ENCODE data around the gene CLIC1. TPM values are rescaled to one million over a fixed set of nuclear protein-coding genes. Genes with fewer than 3 reads are reported as not detected.

The CLIC1 gene
- polyA plus RNA-seq, 1 experiment, result 866 TPM

DNA sequence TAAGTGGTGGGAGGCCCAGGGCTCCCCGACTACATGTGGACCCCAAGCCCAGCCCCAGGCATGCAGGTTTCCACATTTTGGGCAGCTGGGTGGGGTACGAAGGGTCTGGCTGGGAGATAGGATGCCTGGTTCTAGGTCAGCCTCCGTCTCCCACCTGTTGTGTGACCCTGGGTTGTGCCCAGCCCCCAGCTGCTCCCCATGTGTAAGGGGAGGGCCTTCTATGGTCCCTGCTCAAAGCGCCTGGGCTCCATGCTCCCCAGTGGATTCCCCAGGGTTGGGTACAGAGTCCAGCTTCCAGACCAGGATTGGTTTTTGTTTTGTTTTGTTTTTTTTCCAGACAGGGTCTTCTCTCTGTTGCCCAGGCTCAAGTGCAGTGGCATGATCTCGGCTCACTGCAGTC lies 41.9 kb upstream of the CLIC1 start:
- no peak for DNase-seq (ENCODE audit: low read depth)
- H3K36me3 ChIP-seq (ENCODE audit: control insufficient read depth, insufficient read depth, low read length), result peaks cover 32% of the 10 kb centered on the region
- ChIA-PET POLR2A (no interaction called here), CTCF (interaction anchor here (1.1 to 3.3 kb wide), 5 partner anchors 8 to 55 kb away, joined by 3 to 22 read pairs (median 5); partner anchors contain the start of gene DDAH2)
- no peaks in the 10 kb centered on the region for H3K27me3 ChIP-seq (ENCODE audit: control insufficient read depth, insufficient read depth, low read length)
- TF ChIP-seq, protein P1, sequence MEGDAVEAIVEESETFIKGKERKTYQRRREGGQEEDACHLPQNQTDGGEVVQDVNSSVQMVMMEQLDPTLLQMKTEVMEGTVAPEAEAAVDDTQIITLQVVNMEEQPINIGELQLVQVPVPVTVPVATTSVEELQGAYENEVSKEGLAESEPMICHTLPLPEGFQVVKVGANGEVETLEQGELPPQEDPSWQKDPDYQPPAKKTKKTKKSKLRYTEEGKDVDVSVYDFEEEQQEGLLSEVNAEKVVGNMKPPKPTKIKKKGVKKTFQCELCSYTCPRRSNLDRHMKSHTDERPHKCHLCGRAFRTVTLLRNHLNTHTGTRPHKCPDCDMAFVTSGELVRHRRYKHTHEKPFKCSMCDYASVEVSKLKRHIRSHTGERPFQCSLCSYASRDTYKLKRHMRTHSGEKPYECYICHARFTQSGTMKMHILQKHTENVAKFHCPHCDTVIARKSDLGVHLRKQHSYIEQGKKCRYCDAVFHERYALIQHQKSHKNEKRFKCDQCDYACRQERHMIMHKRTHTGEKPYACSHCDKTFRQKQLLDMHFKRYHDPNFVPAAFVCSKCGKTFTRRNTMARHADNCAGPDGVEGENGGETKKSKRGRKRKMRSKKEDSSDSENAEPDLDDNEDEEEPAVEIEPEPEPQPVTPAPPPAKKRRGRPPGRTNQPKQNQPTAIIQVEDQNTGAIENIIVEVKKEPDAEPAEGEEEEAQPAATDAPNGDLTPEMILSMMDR (IDR thresholded peaks at IDR 0.05; ENCODE audit: insufficient read depth, low read depth, low read length), result no peak
- no peak overlapping the region for H3K4me3 ChIP-seq (ENCODE audit: low read depth, low read length)

DNA sequence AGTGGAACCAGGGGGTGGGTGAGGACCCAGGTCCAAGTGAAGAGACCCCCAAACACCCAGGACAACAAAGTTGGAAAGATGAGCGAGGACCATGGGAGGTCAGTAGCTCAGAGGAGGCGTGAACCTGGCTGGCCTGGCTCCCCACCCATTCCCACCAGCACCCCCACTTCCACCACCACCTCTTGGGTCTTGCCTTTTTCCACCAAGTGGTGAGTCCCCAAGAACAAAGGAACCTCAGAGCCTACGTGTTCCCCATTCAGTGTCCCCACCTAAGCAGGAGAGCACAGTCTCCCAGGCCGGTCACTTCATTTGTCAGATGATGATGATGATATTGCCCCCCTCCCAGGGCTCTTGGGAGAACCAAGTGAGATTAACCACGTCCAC lies 41.3 kb upstream of the CLIC1 start:
- Histone ChIP-seq H3K4me3 (ENCODE audit: low read depth, low read length) (no peak overlapping the region), H3K27me3 (ENCODE audit: control insufficient read depth, insufficient read depth, low read length) (no peaks in the 10 kb centered on the region), H3K36me3 (ENCODE audit: control insufficient read depth, insufficient read depth, low read length) (peaks cover 29% of the 10 kb centered on the region)
- no peak for DNase-seq (ENCODE audit: low read depth)
- TF ChIP-seq, protein P1 (IDR thresholded peaks at IDR 0.05; ENCODE audit: insufficient read depth, low read depth, low read length), result no peak
- ChIA-PET POLR2A (no interaction called here), CTCF (interaction anchor here (0.6 to 3.3 kb wide), 6 partner anchors 9 to 63 kb away, joined by 3 to 22 read pairs (median 3); partner anchors contain the start of genes DDAH2 and LY6G6D)

DNA sequence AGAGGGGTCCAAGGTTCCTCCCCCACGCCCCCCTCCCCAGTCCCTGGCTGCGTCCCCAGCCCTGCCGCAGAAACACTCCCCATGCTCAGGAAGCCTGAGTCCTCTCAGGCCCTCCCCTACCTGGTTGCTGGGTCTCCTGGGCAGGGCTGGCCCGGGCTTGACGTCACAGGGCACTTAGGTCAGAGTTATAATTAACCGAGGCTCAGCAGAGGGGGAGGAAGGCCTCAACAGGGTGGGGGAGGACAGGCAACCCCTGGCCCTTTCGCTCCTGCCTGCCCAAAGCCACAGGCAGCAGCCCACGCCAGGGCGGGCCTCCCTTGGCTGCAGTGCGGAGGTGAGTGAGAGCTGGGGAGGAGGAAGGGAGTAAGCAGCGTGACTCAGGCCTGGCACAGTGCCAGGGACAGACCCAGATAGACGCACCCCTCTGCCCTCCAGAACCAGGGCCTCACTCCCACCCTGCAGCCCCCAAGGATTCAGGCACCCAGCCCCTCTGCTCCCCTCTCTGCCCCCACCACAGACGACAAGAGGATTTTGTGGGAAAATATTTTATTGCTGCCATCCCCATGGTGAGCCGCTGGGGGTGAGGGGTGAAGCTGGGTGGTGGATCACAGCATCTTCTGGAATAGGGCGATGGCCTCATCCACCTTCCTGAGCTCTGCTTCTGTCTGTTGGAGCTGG lies 40.8 kb upstream of the CLIC1 start, which contains the start of gene VWA7:
TSS of gene VWA7 (minus strand) at position 340 of the 678 bp plus-strand sequence. CDS start 549 bp downstream, outside the sequence.
- no peak within 1 kb of the TSS for H3K4me3 ChIP-seq (ENCODE audit: low read depth, low read length)
- no peaks in the 10 kb centered on the region for H3K27me3 ChIP-seq (ENCODE audit: control insufficient read depth, insufficient read depth, low read length)
- TF ChIP-seq, protein P1 (IDR thresholded peaks at IDR 0.05; ENCODE audit: insufficient read depth, low read depth, low read length), result no peak
- H3K36me3 ChIP-seq (ENCODE audit: control insufficient read depth, insufficient read depth, low read length), result peaks cover 25% of the 10 kb centered on the region
- CTCF ChIA-PET, result interaction anchor here (0.6 to 3.3 kb wide), 6 partner anchors 9 to 62 kb away, joined by 3 to 22 read pairs (median 3); partner anchors contain the start of genes DDAH2 and LY6G6D
- DNase-seq (ENCODE audit: low read depth), result no peak
- POLR2A ChIA-PET, result no interaction called here

DNA sequence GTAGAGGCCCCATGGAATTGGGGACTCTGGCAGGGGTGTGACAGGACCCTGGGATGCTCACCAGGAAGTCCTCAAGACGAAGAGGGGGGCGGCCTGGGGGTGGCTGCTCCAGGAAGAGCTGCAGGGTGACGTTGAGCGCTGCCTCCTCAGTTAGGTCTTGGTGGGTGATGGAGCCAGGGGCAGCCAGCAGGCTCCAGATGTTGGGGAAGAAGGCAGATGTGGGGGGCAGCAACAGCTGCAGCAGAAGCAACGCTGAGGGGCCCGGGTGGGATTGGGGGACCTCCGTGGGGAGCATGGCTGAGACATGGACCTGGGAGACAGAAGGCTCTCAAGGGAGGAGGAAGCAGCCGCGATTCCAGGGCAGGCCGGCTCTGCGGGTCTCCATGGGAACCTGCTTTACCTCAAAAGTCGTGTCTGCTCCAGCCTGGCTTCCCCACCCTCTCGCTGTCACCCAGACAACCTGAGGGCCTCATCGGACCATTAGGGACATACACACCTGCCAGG lies 40.2 kb upstream of the CLIC1 start:
- no peaks in the 10 kb centered on the region for H3K27me3 ChIP-seq (ENCODE audit: control insufficient read depth, insufficient read depth, low read length)
- H3K4me3 ChIP-seq (ENCODE audit: low read depth, low read length), result no peak overlapping the region
- ChIA-PET CTCF (interaction anchor here (3.3 kb wide), 1 partner anchor 15 kb away, joined by 22 read pairs; no protein-coding TSS in a partner anchor), POLR2A (no interaction called here)
- TF ChIP-seq, protein P1 (IDR thresholded peaks at IDR 0.05; ENCODE audit: insufficient read depth, low read depth, low read length), result no peak
- no peak for DNase-seq (ENCODE audit: low read depth)
- H3K36me3 ChIP-seq (ENCODE audit: control insufficient read depth, insufficient read depth, low read length), result peaks cover 20% of the 10 kb centered on the region

DNA sequence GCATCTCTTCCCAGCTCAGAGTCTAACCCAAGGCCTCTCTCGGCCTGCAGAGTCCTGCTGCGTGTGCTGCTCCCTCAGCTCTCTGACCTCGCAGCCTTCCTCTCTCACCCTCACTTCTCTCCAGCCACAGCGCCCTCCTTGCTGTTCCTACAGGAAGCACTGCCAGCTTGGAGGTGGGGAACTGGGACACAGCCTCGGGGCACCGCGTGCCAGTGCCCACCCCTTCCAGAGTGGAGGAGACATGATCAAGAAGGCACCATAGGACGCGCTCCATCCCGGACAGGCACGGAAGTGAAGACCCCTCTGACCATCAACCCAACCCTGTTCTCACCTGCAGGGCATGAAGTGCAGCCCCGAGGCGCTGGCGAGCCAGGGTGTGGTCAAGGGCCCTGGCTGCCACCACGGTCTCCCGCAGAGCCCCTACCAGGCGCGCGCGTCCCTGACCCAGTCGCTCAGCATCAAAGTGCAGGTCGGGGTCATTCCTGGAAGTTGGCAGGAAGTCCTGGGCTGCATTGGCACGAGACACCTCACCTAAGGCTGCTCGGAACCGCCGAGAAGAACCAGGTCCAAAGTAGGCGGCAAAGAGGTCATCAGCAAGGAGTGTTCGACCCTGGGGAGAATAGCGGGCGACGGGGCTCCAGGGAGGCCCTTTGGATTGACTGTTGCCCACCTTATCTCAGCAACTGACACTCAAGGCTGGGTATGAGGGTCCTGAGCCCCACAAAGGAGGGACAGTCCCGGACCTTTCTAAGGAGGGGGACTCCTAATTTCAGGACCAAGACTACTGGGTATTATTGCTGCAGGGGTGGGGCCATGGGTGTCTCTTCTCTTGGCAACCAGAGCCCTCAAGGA lies 39.5 kb upstream of the CLIC1 start:
- no peak for DNase-seq (ENCODE audit: low read depth)
- Histone ChIP-seq H3K36me3 (ENCODE audit: control insufficient read depth, insufficient read depth, low read length) (peaks cover 14% of the 10 kb centered on the region), H3K4me3 (ENCODE audit: low read depth, low read length) (no peak overlapping the region), H3K27me3 (ENCODE audit: control insufficient read depth, insufficient read depth, low read length) (no peaks in the 10 kb centered on the region)
- CTCF ChIA-PET, result interaction anchor here (1.0 to 2.0 kb wide), 6 partner anchors 15 to 230 kb away, joined by 3 to 6 read pairs (median 3); partner anchors contain the start of genes ATP6V1G2, MSH5 and NEU1
- TF ChIP-seq, protein P1 (IDR thresholded peaks at IDR 0.05; ENCODE audit: insufficient read depth, low read depth, low read length), result no peak
- POLR2A ChIA-PET, result no interaction called here
